GM20431 (cell line): ENCODE data around the gene DSCAML1.

ENCODE experiments used
- in situ Hi-C: fragments of 300-500 bp; cut with MseI, MboI; formaldehyde crosslinking; loops from one replicate; pipeline ENCODE4 v1.15.0; 2020; ENCODE audit warnings: low sequenced_read_pairs; ENCODE audit not compliant: unreplicated experiment

Gene DSCAML1

GRCh38 chr11:117806846-117807245 lies 9.8 kb upstream of the DSCAML1 start:
- in situ Hi-C loops = no loop called here

DNA sequence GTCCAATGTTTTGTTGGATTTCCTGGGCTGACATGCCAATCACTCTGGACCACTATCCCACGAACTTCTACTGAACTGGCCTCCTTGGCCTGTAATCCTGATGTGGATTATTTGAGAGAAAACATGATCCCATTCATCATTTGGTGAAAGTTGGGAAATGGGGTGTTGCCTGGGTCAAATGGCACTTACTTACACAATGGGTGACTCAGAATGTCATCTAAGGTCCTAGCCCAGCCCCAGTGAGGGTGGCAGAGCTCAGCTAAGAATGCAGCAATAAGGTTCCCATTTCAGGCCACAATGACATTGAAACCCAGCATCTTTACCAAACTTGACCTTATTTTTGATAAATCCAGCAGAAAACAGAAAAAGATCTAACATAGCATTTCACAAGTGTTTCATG lies 8.0 kb upstream of the DSCAML1 start:
- in situ Hi-C loops = no loop called here

DNA sequence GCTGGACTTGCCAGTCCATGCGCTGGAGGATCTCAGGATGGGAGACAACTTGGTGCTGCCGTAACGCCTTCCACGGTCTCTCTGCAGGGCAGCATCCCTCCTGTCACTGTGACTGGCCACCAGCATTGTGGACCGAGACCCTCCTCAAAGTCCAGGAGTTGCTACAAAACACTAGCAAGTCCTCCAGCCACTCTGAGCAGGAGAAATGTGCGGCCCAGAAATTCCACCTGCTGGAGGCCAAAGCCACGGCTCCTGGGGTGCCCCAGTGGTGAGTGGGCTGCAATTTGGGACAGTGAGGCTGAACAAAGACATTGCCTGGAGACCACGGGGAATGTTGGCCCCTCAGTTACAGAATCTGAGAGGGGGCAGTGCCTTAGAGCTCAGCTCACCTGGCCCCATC lies 6.9 kb upstream of the DSCAML1 start:
- in situ Hi-C loops = no loop called here

DNA sequence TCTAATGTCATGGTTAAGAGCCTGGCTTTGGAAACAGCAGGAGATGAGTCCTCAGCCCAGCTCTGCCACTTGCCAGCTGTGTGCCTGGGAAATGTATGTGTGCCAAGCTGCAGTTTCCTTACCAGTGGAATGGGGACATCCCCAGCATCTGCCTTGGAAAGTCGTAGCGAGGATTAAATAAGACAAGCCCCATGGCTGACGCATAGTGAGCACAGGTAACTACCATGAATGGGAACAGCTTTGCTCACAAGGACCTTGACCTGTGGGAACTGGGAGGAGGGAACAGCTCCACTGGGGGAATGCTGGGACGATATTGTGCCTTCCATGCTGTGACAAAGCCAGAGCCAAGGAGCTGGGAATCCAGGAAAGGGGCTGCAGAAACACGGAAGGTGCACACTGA lies 2.6 kb upstream of the DSCAML1 start:
- in situ Hi-C loops = no loop called here

- in situ Hi-C loops = no loop called here
Measured at GRCh38 chr11:117796456-117796871, 552 bp downstream of the DSCAML1 start.

GRCh38 chr11:117795638-117796455 lies 1.2 kb downstream of the DSCAML1 start:
- in situ Hi-C loops = no loop called here

- in situ Hi-C loops = no loop called here
Measured at GRCh38 chr11:117794772-117795629, 2.0 kb downstream of the DSCAML1 start.

GRCh38 chr11:117794135-117794534 lies 2.9 kb downstream of the DSCAML1 start:
- in situ Hi-C loops = no loop called here

DNA sequence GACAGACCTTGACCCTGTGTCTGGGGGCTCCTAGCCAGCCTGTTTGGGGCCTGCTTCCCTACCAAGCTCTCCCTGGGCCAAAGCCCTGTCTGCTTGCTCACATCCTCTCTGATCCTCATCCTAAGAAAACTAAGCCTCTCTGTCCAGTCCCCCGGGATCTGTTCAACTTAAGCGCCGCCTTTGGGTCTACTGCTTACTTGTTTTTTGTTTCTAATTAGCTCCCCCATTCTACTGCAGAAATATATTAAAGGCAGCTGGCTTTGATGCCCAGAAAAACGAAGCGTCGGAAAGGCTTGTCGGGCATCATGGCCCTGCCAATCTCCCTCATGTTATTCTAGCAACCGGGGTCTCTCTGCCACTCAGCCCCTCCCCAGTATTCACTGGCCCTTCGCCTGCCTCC lies 3.4 kb downstream of the DSCAML1 start:
- in situ Hi-C loops = no loop called here

DNA sequence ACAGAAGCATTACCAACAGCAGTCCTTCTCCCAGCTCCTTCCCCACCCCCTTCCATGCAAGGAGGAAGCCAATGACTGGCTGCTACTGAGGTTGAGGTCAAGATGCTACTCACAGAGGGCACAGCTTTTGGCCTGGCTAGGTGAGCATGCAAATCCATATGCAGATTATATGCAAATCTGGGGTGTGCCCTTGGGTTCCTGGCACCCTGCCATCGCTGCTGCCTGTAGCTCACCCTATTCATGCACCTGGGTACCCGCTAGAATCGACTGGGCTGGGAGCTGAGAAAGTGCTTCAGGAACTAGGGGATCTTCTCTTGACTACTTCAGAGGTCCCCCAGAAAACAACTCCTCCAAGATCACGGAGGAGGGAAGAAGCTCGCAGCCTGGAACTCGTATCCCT lies 4.0 kb downstream of the DSCAML1 start:
- in situ Hi-C loops = no loop called here

GRCh38 chr11:117792241-117792640 lies 4.8 kb downstream of the DSCAML1 start:
- in situ Hi-C loops = no loop called here

DNA sequence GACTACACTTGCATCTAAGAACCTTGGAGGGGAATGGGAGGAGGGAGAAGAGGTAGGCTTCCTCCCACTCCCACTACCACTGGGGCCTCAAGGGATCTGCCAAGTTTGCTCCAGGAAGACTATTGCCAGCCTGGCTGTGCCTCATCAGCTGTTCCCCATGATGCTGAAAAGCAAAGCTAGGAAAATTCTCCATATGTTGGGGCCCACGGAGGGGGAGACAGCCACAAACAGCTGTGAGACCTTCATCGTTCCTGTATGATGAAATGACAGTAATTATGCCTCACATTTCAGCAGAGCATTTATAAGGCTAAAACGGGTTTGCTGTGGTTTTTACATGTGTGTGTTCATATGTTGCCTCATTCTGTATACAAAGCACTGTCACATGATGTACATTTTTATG lies 6.7 kb downstream of the DSCAML1 start:
- in situ Hi-C loops = no loop called here

DNA sequence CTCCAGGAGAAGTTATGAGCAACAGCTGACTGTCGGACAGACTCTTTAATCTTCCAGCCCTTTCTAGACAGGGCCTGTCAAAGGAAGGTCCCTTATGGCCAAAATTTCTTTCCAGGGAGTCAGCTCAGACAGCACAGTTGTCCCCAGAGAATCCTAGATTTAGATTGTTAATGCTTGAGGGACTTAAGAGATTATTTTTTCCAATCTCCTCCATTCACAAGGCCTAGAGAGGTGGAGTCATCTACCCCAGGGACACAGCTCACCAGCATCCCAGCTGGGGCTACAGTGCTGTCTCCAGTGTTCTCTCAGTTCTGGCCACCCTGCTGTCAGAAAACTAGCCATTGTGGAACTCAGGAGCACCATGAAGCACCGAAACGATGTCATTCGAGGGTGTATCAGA lies 7.8 kb downstream of the DSCAML1 start:
- in situ Hi-C loops = no loop called here

GRCh38 chr11:117786135-117786870 lies 10.7 kb downstream of the DSCAML1 start:
- in situ Hi-C loops = no loop called here

- in situ Hi-C loops = no loop called here
Measured at GRCh38 chr11:117782101-117782500, 14.9 kb downstream of the DSCAML1 start.

DNA sequence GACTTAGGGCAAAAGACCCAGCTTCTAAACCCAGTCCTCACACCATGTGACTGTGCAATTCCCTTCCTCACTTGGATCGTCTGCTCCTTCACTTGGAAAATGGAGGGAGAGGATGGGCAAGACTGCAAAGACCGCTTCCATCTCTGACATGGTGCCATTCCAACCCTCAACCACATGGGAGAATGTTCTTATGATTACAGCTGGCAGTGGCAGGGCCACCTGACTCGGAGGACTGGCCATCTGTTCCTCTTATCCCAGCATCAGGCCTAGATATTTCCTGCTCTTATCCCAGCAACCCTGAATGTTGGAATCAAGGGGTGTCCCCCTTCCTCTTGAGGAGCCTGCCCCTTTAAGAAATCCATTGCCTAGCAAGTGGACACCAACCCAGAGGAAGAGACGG lies 15.4 kb downstream of the DSCAML1 start:
- in situ Hi-C loops = no loop called here

- in situ Hi-C loops = no loop called here
Measured at GRCh38 chr11:117780456-117780855, 16.6 kb downstream of the DSCAML1 start.

GRCh38 chr11:117774553-117774952 lies 22.5 kb downstream of the DSCAML1 start:
- in situ Hi-C loops = no loop called here

DNA sequence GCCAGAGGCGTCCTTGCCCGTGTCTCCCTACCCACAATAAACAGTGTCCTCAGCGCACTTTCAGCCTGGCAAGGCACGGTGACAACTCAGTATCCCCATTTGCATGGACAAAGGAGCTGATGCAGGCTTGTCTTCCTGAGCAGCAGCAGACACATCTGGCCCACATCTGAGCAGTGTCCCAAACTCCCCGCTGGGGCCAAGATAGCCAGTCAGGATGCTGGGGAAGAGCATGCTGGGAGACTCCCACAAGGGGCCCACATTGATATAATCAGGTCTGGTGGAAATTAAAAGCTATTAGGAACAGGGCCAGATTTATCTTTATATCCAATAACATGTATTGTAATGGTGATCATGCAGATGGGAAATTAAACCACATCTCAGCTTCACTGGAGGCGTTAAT lies 24.7 kb downstream of the DSCAML1 start:
- in situ Hi-C loops = no loop called here

GRCh38 chr11:117771841-117772240 lies 25.2 kb downstream of the DSCAML1 start:
- in situ Hi-C loops = no loop called here

DNA sequence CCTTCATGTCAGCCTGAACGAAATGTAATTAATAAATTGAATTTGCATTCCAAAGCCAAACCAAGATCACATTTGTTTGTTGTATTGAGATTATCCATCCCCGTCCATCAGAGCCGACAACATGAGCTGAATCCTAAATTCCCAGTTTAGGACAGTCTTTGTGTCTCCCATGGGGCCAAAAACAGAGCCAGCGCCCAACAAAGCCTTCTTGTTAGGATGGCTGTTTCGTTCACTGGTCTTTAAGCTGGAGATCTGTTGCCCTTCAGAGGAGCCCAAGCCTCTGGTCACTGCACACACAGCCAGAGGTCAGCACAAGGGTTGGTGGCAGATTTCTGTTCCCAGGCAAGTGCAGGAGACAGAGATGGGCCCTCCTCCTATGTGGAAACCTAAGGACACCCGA lies 25.8 kb downstream of the DSCAML1 start:
- in situ Hi-C loops = no loop called here
